Measurements from ENCODE around the gene VCAN. TPM values are rescaled to one million over a fixed set of nuclear protein-coding genes. Genes with fewer than 3 reads are reported as not detected.

VCAN gene
- total RNA-seq, 4 donors from 2014 or later, result 53.0 to 833 (median 65.1) TPM

DNA sequence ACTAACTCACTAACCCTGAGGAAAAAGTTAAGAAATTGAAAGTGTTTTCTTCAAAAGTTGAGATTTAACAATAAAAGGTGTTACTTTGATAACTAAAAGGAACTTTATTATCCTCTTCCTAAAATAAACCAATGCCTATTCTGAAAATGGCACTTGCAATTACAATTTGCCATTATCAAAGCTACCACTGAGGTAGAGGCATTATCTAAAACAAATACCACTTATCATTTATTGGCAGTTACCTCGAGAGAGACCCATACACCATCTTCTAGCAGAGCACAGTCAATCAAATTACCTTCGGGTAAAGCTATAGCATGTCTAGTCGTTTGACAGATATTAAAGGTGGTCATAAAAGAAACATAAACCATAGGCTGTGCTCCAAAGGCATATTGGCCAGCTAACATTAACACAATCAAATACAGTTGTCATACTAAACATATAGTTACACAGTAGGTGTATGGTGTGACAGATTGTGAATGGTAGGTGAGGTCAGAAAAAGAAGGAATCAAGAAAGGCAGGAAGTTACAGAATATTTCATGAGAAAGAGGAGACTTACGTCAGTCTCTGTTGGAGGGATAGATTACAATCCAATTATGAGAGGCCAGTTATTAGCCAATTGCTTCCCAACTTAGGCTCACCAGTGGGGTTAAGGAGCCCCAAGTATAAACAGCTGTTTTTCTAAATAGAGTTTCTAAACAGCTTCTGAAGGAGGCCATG lies 56.3 kb downstream of the VCAN start:
- no peaks in the 10 kb centered on the region for H3K4me1 ChIP-seq
- H3K27ac ChIP-seq, result no peak overlapping the region
- no peaks in the 10 kb centered on the region for H3K9me3 ChIP-seq
- TF ChIP-seq POLR2A (IDR thresholded peaks at IDR 0.05), result no peak
- TF ChIP-seq, protein P1, sequence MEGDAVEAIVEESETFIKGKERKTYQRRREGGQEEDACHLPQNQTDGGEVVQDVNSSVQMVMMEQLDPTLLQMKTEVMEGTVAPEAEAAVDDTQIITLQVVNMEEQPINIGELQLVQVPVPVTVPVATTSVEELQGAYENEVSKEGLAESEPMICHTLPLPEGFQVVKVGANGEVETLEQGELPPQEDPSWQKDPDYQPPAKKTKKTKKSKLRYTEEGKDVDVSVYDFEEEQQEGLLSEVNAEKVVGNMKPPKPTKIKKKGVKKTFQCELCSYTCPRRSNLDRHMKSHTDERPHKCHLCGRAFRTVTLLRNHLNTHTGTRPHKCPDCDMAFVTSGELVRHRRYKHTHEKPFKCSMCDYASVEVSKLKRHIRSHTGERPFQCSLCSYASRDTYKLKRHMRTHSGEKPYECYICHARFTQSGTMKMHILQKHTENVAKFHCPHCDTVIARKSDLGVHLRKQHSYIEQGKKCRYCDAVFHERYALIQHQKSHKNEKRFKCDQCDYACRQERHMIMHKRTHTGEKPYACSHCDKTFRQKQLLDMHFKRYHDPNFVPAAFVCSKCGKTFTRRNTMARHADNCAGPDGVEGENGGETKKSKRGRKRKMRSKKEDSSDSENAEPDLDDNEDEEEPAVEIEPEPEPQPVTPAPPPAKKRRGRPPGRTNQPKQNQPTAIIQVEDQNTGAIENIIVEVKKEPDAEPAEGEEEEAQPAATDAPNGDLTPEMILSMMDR (IDR thresholded peaks at IDR 0.05), result no peak
- H3K27me3 ChIP-seq, result no peaks in the 10 kb centered on the region
- H3K36me3 ChIP-seq, result no peaks in the 10 kb centered on the region
- intact Hi-C loops (cut with DNase I; ENCODE audit: low total_unique reads), result no loop called here
- no peak for DNase-seq
- no peak overlapping the region for H3K4me3 ChIP-seq

- Histone ChIP-seq H3K27me3 (no peaks in the 10 kb centered on the region), H3K4me1 (no peaks in the 10 kb centered on the region), H3K4me3 (no peak overlapping the region), H3K27ac (no peak overlapping the region), H3K36me3 (no peaks in the 10 kb centered on the region), H3K9me3 (no peaks in the 10 kb centered on the region)
- intact Hi-C loops (cut with DNase I; ENCODE audit: low total_unique reads), result no loop called here
- TF ChIP-seq, protein P1 (IDR thresholded peaks at IDR 0.05), result no peak
- no peak for TF ChIP-seq POLR2A (IDR thresholded peaks at IDR 0.05)
- no peak for DNase-seq
These were observed 56.9 kb downstream of the VCAN start for GRCh38 chr5:83528439-83528769.

- Histone ChIP-seq H3K27ac (no peak overlapping the region), H3K4me3 (no peak overlapping the region), H3K27me3 (no peaks in the 10 kb centered on the region), H3K4me1 (no peaks in the 10 kb centered on the region), H3K9me3 (no peaks in the 10 kb centered on the region), H3K36me3 (no peaks in the 10 kb centered on the region)
- no peak for DNase-seq
- TF ChIP-seq, protein P1 (IDR thresholded peaks at IDR 0.05), result no peak
- no peak for TF ChIP-seq POLR2A (IDR thresholded peaks at IDR 0.05)
- intact Hi-C loops (cut with DNase I; ENCODE audit: low total_unique reads), result no loop called here
These were observed 58.6 kb downstream of the VCAN start for GRCh38 chr5:83530193-83530592.

GRCh38 chr5:83531661-83532060 lies 60.1 kb downstream of the VCAN start:
- no peak overlapping the region for H3K27ac ChIP-seq
- H3K4me1 ChIP-seq, result no peaks in the 10 kb centered on the region
- no peaks in the 10 kb centered on the region for H3K27me3 ChIP-seq
- H3K36me3 ChIP-seq, result no peaks in the 10 kb centered on the region
- H3K9me3 ChIP-seq, result no peaks in the 10 kb centered on the region
- H3K4me3 ChIP-seq, result no peak overlapping the region
- no peak for DNase-seq
- TF ChIP-seq, protein P1 (IDR thresholded peaks at IDR 0.05), result no peak
- TF ChIP-seq POLR2A (IDR thresholded peaks at IDR 0.05), result no peak
- intact Hi-C loops (cut with DNase I; ENCODE audit: low total_unique reads), result no loop called here

DNA sequence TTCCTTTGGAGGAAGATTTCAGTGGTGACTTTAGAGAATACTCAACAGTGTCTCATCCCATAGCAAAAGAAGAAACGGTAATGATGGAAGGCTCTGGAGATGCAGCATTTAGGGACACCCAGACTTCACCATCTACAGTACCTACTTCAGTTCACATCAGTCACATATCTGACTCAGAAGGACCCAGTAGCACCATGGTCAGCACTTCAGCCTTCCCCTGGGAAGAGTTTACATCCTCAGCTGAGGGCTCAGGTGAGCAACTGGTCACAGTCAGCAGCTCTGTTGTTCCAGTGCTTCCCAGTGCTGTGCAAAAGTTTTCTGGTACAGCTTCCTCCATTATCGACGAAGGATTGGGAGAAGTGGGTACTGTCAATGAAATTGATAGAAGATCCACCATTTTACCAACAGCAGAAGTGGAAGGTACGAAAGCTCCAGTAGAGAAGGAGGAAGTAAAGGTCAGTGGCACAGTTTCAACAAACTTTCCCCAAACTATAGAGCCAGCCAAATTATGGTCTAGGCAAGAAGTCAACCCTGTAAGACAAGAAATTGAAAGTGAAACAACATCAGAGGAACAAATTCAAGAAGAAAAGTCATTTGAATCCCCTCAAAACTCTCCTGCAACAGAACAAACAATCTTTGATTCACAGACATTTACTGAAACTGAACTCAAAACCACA lies 67.4 kb downstream of the VCAN start:
- no peak overlapping the region for H3K4me3 ChIP-seq
- no peaks in the 10 kb centered on the region for H3K9me3 ChIP-seq
- no peak overlapping the region for H3K27ac ChIP-seq
- no peaks in the 10 kb centered on the region for H3K27me3 ChIP-seq
- intact Hi-C loops (cut with DNase I; ENCODE audit: low total_unique reads), result no loop called here
- H3K4me1 ChIP-seq, result no peaks in the 10 kb centered on the region
- H3K36me3 ChIP-seq, result no peaks in the 10 kb centered on the region
- no peak for TF ChIP-seq POLR2A (IDR thresholded peaks at IDR 0.05)
- TF ChIP-seq, protein P1 (IDR thresholded peaks at IDR 0.05), result no peak
- DNase-seq, result no peak

Measured in uterus (tissue), 4 donors.